ENCODE results near the gene CRADD. TPM values are rescaled to one million over a fixed set of nuclear protein-coding genes. Genes with fewer than 3 reads are reported as not detected.

The CRADD gene
- total and polyA plus RNA-seq, 10 donors: 5.5 to 58.7 (median 18.8) TPM

- intact Hi-C loops (cut with DNase I; ENCODE audit: low total_unique reads): no loop called here
- DNase-seq: no peak
- WGBS, 5 donors: 65 to 86% (median 78%) methylated on average over 2 of the region's 2 CpGs
- H3K27me3 ChIP-seq (replicated peaks in 1 of 7): no peaks in the 10 kb centered on the region
- H3K27ac ChIP-seq: no peak overlapping the region
- H3K36me3 ChIP-seq: no peaks in the 10 kb centered on the region
- no peaks in the 10 kb centered on the region for H3K4me1 ChIP-seq
- H3K9me3 ChIP-seq: no peaks in the 10 kb centered on the region
- H3K4me3 ChIP-seq: no peak overlapping the region
- TF ChIP-seq POLR2AphosphoS5 (IDR thresholded peaks at IDR 0.05): no peak
- TF ChIP-seq POLR2A (IDR thresholded peaks at IDR 0.05): no peak
- no peak for TF ChIP-seq CTCF (IDR thresholded peaks at IDR 0.05 in 8 of 11, conservative IDR thresholded peaks at IDR 0.05 in 3 of 11)
Observed at GRCh38 chr12:93943780-93944179, 266.6 kb downstream of the CRADD start.

GRCh38 chr12:93944201-93944600 is 267.0 kb downstream of the CRADD start:
- WGBS, 5 donors: 71 to 97% (median 81%) methylated on average over 8 of the region's 8 CpGs
- H3K36me3 ChIP-seq: no peaks in the 10 kb centered on the region
- intact Hi-C loops (cut with DNase I; ENCODE audit: low total_unique reads): no loop called here
- TF ChIP-seq CTCF (IDR thresholded peaks at IDR 0.05 in 8 of 11, conservative IDR thresholded peaks at IDR 0.05 in 3 of 11) (no peak), POLR2A (IDR thresholded peaks at IDR 0.05) (no peak), POLR2AphosphoS5 (IDR thresholded peaks at IDR 0.05) (no peak)
- peaks cover 0 to 4% (median 0%) of the 10 kb centered on the region in 8 donors for H3K9me3 ChIP-seq
- H3K4me1 ChIP-seq: no peaks in the 10 kb centered on the region
- no peak overlapping the region for H3K4me3 ChIP-seq
- no peak for DNase-seq
- no peaks in the 10 kb centered on the region for H3K27me3 ChIP-seq (replicated peaks in 1 of 7)
- no peak overlapping the region for H3K27ac ChIP-seq

Small RNA genes within 50 kb of the gene (small RNA-seq; reads per million reads assigned to genes)
- 0 reads per million in 4 donors for gene RN7SL630P

Other genes starting within 250 kb of the CRADD start
- gene UBE2N, start 235.4 kb upstream of the CRADD start, total RNA-seq: 10 to 100 TPM; 33.5 to 84.4 (median 60.1) TPM
- gene UBE2N, start 235.4 kb upstream of the CRADD start, polyA plus RNA-seq: 10 to 100 TPM; 57.1 to 81.8 (median 80.9) TPM
- 10 to 100 TPM; 37.2 to 56.8 (median 46.6) TPM for gene MRPL42, start 209.9 kb upstream of the CRADD start, total RNA-seq
- 10 to 100 TPM; 17.9 to 31.1 (median 30.2) TPM for gene MRPL42, start 209.9 kb upstream of the CRADD start, polyA plus RNA-seq
- gene SOCS2, start 104.7 kb upstream of the CRADD start, total RNA-seq: 10 to 100 TPM in 6 of 7 donors, 1 to 10 TPM in 1; 9.7 to 32.3 (median 15.4) TPM
- gene SOCS2, start 104.7 kb upstream of the CRADD start, polyA plus RNA-seq: 10 to 100 TPM in 1 of 3 donors, 1 to 10 TPM in 2; 5.3 to 10.6 (median 7.0) TPM